NK-92 (cell line): Measurements from ENCODE around the gene CCNE1.
"Not testable (repeated sequence)": the region's sequence is repeated elsewhere in the genome, so short reads cannot be mapped to it uniquely, and the experiment has no call there.

Experiments used
- DNase-seq: peaks from one replicate; lab custom pipeline; 2025; ENCODE audit not compliant: unreplicated experiment; lab: John Stamatoyannopoulos, UW

Gene CCNE1

GRCh38 chr19:29812881-29813275 is 1.1 kb downstream of the CCNE1 start:
- DNase-seq, result no peak

- DNase-seq, result no peak
These were observed 1.9 kb downstream of the CCNE1 start for GRCh38 chr19:29813642-29814041.

GRCh38 chr19:29815231-29815630 is 3.4 kb downstream of the CCNE1 start:
- no peak for DNase-seq

- DNase-seq, result no peak
These were observed 5.5 kb downstream of the CCNE1 start for GRCh38 chr19:29817316-29817715.

- DNase-seq, result no peak
These were observed 7.5 kb downstream of the CCNE1 start for GRCh38 chr19:29819300-29819699.

GRCh38 chr19:29819986-29820385 is 8.2 kb downstream of the CCNE1 start:
- no peak for DNase-seq

- no peak for DNase-seq
These were observed 12.0 kb downstream of the CCNE1 start for GRCh38 chr19:29823581-29824330.

GRCh38 chr19:29825263-29825662 is 13.5 kb downstream of the CCNE1 start:
- DNase-seq, result not testable (repeated sequence)

- no peak for DNase-seq
These were observed 19.3 kb downstream of the CCNE1 start for GRCh38 chr19:29831041-29831548.

- no peak for DNase-seq
These were observed 19.9 kb downstream of the CCNE1 start for GRCh38 chr19:29831686-29832085.

- no peak for DNase-seq
These were observed 21.0 kb downstream of the CCNE1 start for GRCh38 chr19:29832801-29833200.

- no peak for DNase-seq
These were observed 21.9 kb downstream of the CCNE1 start for GRCh38 chr19:29833614-29834261.

GRCh38 chr19:29834991-29835846 is 23.4 kb downstream of the CCNE1 start:
- no peak for DNase-seq

- no peak for DNase-seq
These were observed 24.6 kb downstream of the CCNE1 start for GRCh38 chr19:29836409-29836825.

- no peak for DNase-seq
These were observed 25.7 kb downstream of the CCNE1 start for GRCh38 chr19:29837448-29837981.

GRCh38 chr19:29837996-29838395 is 26.2 kb downstream of the CCNE1 start:
- no peak for DNase-seq

- no peak for DNase-seq
These were observed 28.5 kb downstream of the CCNE1 start for GRCh38 chr19:29840066-29840950.

GRCh38 chr19:29841209-29841558 is 29.4 kb downstream of the CCNE1 start:
- DNase-seq, result no peak

GRCh38 chr19:29841559-29842367 is 30.0 kb downstream of the CCNE1 start:
- no peak for DNase-seq
